GM19193 (cell line): ENCODE measurements around the gene NCOA1.

Experiments used
- POLR2A ChIP-seq: IDR thresholded peaks from 4 replicates; pipeline ENCODE4 v1.6.1; 2011; ENCODE audit not compliant: insufficient read depth, insufficient read length; ENCODE audit errors: extremely low read depth

NCOA1 gene

DNA sequence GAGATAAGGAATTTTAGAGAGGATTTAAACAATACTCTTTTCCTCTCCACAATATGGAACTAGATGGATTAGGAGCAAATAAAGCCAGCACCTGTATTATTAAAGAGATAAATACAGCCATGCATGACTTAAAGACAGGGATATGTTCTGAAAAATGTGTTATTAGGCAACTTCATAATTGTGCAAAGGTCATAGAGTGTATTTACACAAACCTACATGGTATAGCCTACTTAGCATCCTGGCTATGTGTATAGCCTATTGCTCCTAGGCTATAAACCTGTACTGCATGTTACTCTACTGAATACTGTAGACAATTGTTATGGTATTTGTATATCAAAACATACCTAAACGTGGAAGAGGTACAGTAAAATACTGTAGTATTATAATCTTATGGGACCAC is 249.1 kb downstream of the NCOA1 start:
- no peak for TF ChIP-seq POLR2A

DNA sequence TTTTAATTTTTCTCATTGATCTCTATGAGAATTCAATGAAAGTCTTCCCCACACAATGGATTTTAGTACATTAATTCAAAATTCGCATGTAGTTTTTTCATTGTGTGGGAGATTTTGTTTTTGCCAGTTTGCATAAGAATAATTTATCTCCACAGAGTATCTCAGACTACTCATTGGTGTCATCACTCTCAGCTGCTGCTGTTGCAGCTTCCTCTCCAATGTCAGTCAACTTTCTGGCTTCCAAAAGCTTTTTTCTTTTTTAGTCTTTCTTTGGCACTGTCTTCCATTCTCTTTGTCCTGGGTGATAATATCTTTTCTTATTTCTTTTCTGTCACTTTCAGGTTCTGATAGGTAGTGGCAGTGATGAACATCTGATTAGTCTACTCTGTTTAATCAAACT is 251.7 kb downstream of the NCOA1 start:
- no peak for TF ChIP-seq POLR2A

GRCh38 chr2:24743924-24744323 is 252.9 kb downstream of the NCOA1 start:
- no peak for TF ChIP-seq POLR2A

- no peak for TF ChIP-seq POLR2A
Measured at GRCh38 chr2:24744356-24744755, 253.3 kb downstream of the NCOA1 start.

DNA sequence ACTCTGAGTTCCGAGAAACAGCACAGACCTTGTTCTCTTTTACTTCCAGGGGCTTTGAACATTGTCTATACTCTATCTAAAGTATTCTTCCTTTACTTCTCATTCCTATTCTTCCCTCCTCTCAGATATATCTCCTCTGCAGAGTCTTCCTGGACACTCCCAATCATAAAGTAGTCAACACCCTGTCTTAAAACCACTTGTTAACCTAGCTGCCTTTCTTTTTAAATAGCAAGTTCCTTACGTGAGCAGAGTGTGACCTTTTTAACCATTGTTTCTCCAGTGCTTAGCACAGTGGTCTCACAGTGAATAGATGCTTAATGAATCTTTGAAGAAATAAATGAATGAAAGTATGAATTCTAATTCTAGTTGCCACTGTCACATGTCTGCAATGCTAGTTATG is 254.8 kb downstream of the NCOA1 start:
- no peak for TF ChIP-seq POLR2A

GRCh38 chr2:24747299-24747698 is 256.2 kb downstream of the NCOA1 start:
- TF ChIP-seq POLR2A, result no peak

- TF ChIP-seq POLR2A, result no peak
Measured at GRCh38 chr2:24749069-24749691, 258.1 kb downstream of the NCOA1 start.

- no peak for TF ChIP-seq POLR2A
Measured at GRCh38 chr2:24754985-24755705, 264.1 kb downstream of the NCOA1 start.

DNA sequence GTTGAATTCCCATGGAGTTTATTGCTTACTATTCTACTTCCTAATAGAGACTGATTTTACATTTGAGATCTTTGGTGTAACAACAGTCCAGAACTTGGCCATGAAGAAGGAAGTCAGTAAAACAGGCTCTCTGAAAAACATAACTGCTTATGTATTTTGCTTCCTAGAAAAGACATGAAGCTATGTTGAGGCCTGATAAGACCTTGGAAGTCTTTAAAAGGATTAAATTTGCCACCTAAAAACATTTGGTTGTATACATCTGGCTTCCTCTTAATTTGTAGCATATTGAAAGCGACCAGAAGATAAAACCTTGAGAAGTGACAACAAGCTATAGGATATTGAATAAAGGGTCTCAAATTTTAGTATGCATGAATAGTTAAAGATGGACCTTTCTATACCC is 265.7 kb downstream of the NCOA1 start:
- TF ChIP-seq POLR2A, result no peak

GRCh38 chr2:24761866-24762265 is 270.8 kb downstream of the NCOA1 start:
- no peak for TF ChIP-seq POLR2A

GRCh38 chr2:24762518-24762917 is 271.5 kb downstream of the NCOA1 start:
- no peak for TF ChIP-seq POLR2A

- no peak for TF ChIP-seq POLR2A
Measured at GRCh38 chr2:24763843-24764242, 272.8 kb downstream of the NCOA1 start.

- TF ChIP-seq POLR2A, result no peak
Measured at GRCh38 chr2:24766609-24767008, 275.6 kb downstream of the NCOA1 start.

- no peak for TF ChIP-seq POLR2A
Measured at GRCh38 chr2:24768013-24768412, 277.0 kb downstream of the NCOA1 start.

DNA sequence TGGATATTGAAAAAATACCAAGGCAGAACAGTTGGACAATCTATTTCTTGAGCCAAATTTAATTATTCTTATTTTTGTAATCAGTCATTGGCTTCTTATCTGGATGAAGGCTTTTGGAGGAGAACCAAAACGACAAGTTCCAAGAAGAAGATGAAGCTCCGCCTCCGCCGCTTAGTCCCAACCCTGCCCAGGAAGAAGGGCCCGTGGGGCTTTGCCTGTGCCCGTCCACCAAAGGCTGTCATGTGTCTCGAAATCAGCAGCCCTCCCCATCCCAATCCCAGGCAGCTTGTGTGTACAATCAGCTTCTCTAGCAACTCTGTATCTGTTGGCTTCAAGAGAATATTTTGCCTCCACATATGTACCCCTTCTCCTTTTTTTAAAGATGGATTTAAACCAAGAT is 277.5 kb downstream of the NCOA1 start:
- no peak for TF ChIP-seq POLR2A

GRCh38 chr2:24771061-24771460 is 280.0 kb downstream of the NCOA1 start:
- TF ChIP-seq POLR2A, result no peak
